OCI-LY1 (cell line): ENCODE measurements around the gene BICDL2.

Experiments used
- H2AFZ ChIP-seq: fragments of 200-600 bp; sonication (generic), shearing (Covaris generic); 2 replicates; pipeline ENCODE4 v1.6.0; 2014; ENCODE audit warnings: antibody characterized with exemption, mild to moderate bottlenecking, low read length
- H3F3A ChIP-seq: fragments of 200-600 bp; sonication (generic), shearing (Covaris generic); 2 replicates; pipeline ENCODE4 v1.6.0; 2014; ENCODE audit warnings: mild to moderate bottlenecking, antibody characterized with exemption, low read length, moderate library complexity; ENCODE audit not compliant: insufficient read depth
- H3K27ac ChIP-seq: fragments of 200-600 bp; sonication (generic); 2 replicates; pipeline ENCODE4 v1.5.1; 2014; ENCODE audit warnings: low read length, mixed run types, mild to moderate bottlenecking, low read depth; ENCODE audit not compliant: poor library complexity, severe bottlenecking
- H3K27me3 ChIP-seq: fragments of 200-600 bp; sonication (generic); 2 replicates; pipeline ENCODE4 v1.6.0; 2014; ENCODE audit warnings: antibody characterized with exemption, mild to moderate bottlenecking, low read length, moderate library complexity; ENCODE audit not compliant: insufficient read depth
- H3K36me3 ChIP-seq: fragments of 200-600 bp; sonication (generic); 2 replicates; pipeline ENCODE4 v1.6.1; 2014; ENCODE audit warnings: mild to moderate bottlenecking, antibody characterized with exemption, low read length, moderate library complexity, mixed read lengths; ENCODE audit not compliant: insufficient read depth
- H3K4me1 ChIP-seq: fragments of 200-600 bp; sonication (generic); 2 replicates; pipeline ENCODE4 v1.5.1; 2014; ENCODE audit warnings: mild to moderate bottlenecking, low read length, moderate library complexity; ENCODE audit not compliant: insufficient read depth, severe bottlenecking
- H3K4me2 ChIP-seq: fragments of 200-600 bp; sonication (generic), shearing (Covaris generic); 2 replicates; pipeline ENCODE4 v1.6.1; 2014; ENCODE audit warnings: low read length
- H3K4me3 ChIP-seq: fragments of 200-600 bp; sonication (generic); 2 replicates; pipeline ENCODE4 v1.5.1; 2014; ENCODE audit warnings: low read length, low read depth, mild to moderate bottlenecking, mixed read lengths; ENCODE audit not compliant: poor library complexity, severe bottlenecking
- H3K79me2 ChIP-seq: fragments of 200-600 bp; shearing (Covaris generic); 2 replicates; pipeline ENCODE4 v1.6.1; 2016; ENCODE audit warnings: mixed run types, low read length, mixed read lengths; ENCODE audit not compliant: insufficient read depth
- H3K9ac ChIP-seq: fragments of 200-600 bp; sonication (generic), shearing (Covaris generic); 2 replicates; pipeline ENCODE4 v1.6.1; 2014; ENCODE audit warnings: mild to moderate bottlenecking, low read length, mixed read lengths
- H3K9me2 ChIP-seq: fragments of 200-600 bp; sonication (generic), shearing (Covaris generic); 2 replicates; pipeline ENCODE4 v1.6.1; 2014; ENCODE audit warnings: low read depth, mild to moderate bottlenecking, low read length, mixed read lengths
- H3K9me3 ChIP-seq: fragments of 200-600 bp; shearing (Covaris generic); 2 replicates; pipeline ENCODE4 v1.6.1; 2014; ENCODE audit warnings: low read length, mixed read lengths
- H4K20me1 ChIP-seq: fragments of 200-600 bp; sonication (generic), shearing (Covaris generic); 2 replicates; pipeline ENCODE4 v1.6.0; 2016; ENCODE audit warnings: mild to moderate bottlenecking, low read length; ENCODE audit not compliant: insufficient read depth
- CTCF ChIP-seq: fragments of 200-600 bp; sonication (generic), shearing (Covaris generic); IDR thresholded peaks from 2 replicates; pipeline ENCODE4 v1.5.1; 2017; ENCODE audit warnings: mild to moderate bottlenecking, antibody characterized with exemption, low read length, moderate library complexity, mixed read lengths
- EZH2 ChIP-seq: fragments of 200-600 bp; sonication (generic), shearing (Covaris generic); IDR thresholded peaks from 2 replicates; pipeline ENCODE4 v1.8.0; 2017; ENCODE audit warnings: borderline replicate concordance, mixed run types, mild to moderate bottlenecking, antibody characterized with exemption, low read length, moderate library complexity, mixed read lengths

The BICDL2 gene

DNA sequence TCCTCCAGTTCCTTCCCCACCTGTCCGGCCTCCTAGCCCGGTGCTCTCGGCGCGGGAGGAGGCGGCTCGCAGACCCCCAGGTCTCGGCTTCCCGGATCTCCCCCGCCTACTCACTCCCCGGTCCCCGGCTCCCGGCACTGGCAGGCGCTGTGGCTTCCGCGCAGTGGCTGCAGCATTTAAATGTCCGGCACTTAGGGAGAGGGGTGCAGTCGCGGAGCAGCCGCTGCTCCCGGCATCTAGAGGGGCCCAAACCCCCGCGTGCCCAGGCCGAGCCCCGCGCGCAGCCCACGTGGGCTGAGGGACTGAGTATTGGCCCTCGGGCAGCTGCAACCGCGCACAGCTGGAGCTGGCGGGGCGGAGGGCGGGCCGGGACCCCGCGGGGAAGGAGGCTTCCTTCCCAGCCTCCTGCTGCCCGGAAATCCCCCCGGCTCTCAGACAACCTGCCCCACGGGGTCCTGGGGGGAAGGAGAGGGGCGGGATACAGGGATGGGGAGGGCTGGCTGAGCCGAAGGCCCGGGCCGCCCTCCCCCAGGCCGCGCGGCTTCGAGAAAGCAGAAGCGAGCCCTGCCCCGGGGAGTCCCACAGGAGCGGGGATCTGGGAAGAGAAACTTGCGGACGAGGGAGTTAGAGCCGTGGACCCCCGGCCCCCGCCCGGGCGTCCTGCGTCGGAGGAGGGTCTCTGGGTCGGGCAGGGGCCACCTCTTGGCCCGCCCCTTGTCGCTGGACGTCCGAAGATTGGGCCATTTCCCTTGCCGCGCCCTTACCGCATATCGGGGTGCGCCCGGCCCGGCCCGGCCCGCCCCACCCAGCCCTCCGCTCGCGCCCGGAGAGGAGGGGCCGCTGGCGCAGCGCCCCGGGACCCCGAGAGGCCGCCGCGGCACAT, 9.3 kb upstream of the BICDL2 start, which contains the start of gene MMP25:
TSS of gene MMP25 (plus strand) at position 804 of the 883 bp plus-strand sequence. CDS start 357 bp downstream, outside the sequence.
- H3K27me3 ChIP-seq = no peaks in the 10 kb centered on the region
- peak within 1 kb of the TSS; percentile 52; the same call in 1 of the 2 replicates for H3K4me2 ChIP-seq
- no peak within 1 kb of the TSS for H3K27ac ChIP-seq

DNA sequence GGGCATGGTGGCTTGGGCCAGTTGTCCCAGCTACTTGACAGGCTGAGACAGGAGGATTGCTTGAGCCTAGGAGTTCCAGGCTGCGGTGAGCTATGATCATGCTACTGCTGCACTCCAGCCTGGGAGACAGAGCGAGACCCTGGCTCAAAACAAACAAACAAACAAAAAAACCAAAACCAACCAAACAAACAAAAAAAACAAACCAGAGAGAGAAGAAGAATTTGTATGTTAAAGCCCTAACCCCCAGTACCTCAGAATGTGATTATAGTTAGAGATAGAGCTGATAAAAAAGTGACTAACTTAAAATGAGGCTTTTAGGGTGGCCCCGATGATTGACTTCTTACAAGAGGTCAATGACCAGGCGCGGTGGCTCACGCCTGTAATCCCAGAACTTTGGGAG, 8.0 kb upstream of the BICDL2 start:
- Histone ChIP-seq H3K79me2 (no peaks in the 10 kb centered on the region), H3K4me2 (no peak overlapping the region)

More for the DNA sequence above, 9.3 kb upstream of the BICDL2 start, which contains the start of gene MMP25:
- TF ChIP-seq CTCF (no peak), EZH2 (no peak; the same call in 1 of the 2 replicates)
- no peaks in the 10 kb centered on the region for H3F3A ChIP-seq
- no peaks in the 10 kb centered on the region for H3K79me2 ChIP-seq
- no peak within 1 kb of the TSS for H3K4me3 ChIP-seq
- peaks cover 4% of the 10 kb centered on the region for H3K4me1 ChIP-seq
- H3K9ac ChIP-seq = no peak within 1 kb of the TSS
- no peaks in the 10 kb centered on the region for H3K9me3 ChIP-seq
- H2AFZ ChIP-seq = no peak within 1 kb of the TSS
- no peaks in the 10 kb centered on the region for H3K36me3 ChIP-seq
- H3K9me2 ChIP-seq = no peaks in the 10 kb centered on the region
- H4K20me1 ChIP-seq = no peaks in the 10 kb centered on the region

DNA sequence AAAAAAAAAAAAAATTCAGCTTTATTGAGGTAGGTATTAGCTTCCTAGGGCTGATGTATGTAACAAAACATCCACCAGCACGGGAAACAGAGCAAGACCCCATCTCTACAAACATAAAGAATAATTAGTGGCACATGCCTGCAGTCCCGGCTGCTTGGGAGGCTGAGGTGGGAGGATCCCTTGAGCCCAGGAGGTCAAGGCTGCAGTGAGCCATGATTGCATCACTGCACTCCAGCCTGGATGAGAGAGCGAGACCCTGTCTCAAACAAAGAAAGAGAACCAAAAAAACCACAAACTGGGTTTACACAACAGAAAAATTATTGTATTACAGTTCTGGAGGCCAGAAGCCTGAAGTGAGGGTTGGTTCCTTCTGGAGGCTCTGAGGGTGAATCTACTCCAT, 5.6 kb upstream of the BICDL2 start:
- H3K4me1 ChIP-seq = peaks cover 4% of the 10 kb centered on the region
- no peaks in the 10 kb centered on the region for H4K20me1 ChIP-seq
- H3K9me2 ChIP-seq = no peaks in the 10 kb centered on the region
- no peaks in the 10 kb centered on the region for H3K9me3 ChIP-seq
- no peak overlapping the region for H3K4me2 ChIP-seq
- no peak overlapping the region for H3K9ac ChIP-seq
- TF ChIP-seq EZH2 (no peak), CTCF (no peak)
- no peak overlapping the region for H3K27ac ChIP-seq
- H2AFZ ChIP-seq = no peak overlapping the region
- H3K4me3 ChIP-seq = no peak overlapping the region
- H3K27me3 ChIP-seq = peaks cover 10% of the 10 kb centered on the region
- H3F3A ChIP-seq = no peaks in the 10 kb centered on the region
- no peaks in the 10 kb centered on the region for H3K79me2 ChIP-seq
- H3K36me3 ChIP-seq = no peaks in the 10 kb centered on the region

More for the DNA sequence above, 8.0 kb upstream of the BICDL2 start:
- Histone ChIP-seq H3K27me3 (0 out of 2 replicates have a peak, but pooled peaks cover 4% of the 10 kb centered on the region), H3F3A (no peaks in the 10 kb centered on the region), H4K20me1 (no peaks in the 10 kb centered on the region), H3K9me3 (no peaks in the 10 kb centered on the region), H3K27ac (no peak overlapping the region), H3K9ac (no peak overlapping the region), H3K4me3 (no peak overlapping the region), H3K9me2 (no peaks in the 10 kb centered on the region), H2AFZ (no peak overlapping the region), H3K36me3 (no peaks in the 10 kb centered on the region), H3K4me1 (peaks cover 4% of the 10 kb centered on the region)
- no peak for TF ChIP-seq EZH2
- TF ChIP-seq CTCF = no peak
